GM18526 (cell line): ENCODE results near the gene ZNF516.

Experiments used
- POLR2A ChIP-seq: IDR thresholded peaks from 3 replicates; pipeline ENCODE4 v1.6.1; 2011; ENCODE audit not compliant: insufficient read length; ENCODE audit errors: extremely low read depth

Gene ZNF516

GRCh38 chr18:76494231-76495005 lies 624 bp downstream of the ZNF516 start:
- TF ChIP-seq POLR2A, result no peak

- no peak for TF ChIP-seq POLR2A
Observed at GRCh38 chr18:76493213-76494161, 1.6 kb downstream of the ZNF516 start.

- TF ChIP-seq POLR2A, result peak; percentile 51
Observed at GRCh38 chr18:76492669-76493212, 2.3 kb downstream of the ZNF516 start.

GRCh38 chr18:76491776-76492668 lies 3.0 kb downstream of the ZNF516 start:
- TF ChIP-seq POLR2A, result no peak

- no peak for TF ChIP-seq POLR2A
Observed at GRCh38 chr18:76491473-76491775, 3.6 kb downstream of the ZNF516 start.

GRCh38 chr18:76490670-76491472 lies 4.2 kb downstream of the ZNF516 start:
- TF ChIP-seq POLR2A, result no peak

GRCh38 chr18:76490033-76490432 lies 5.0 kb downstream of the ZNF516 start:
- TF ChIP-seq POLR2A, result no peak

- TF ChIP-seq POLR2A, result no peak
Observed at GRCh38 chr18:76489081-76489480, 6.0 kb downstream of the ZNF516 start.

- TF ChIP-seq POLR2A, result no peak
Observed at GRCh38 chr18:76488190-76488589, 6.9 kb downstream of the ZNF516 start.

GRCh38 chr18:76487782-76488181 lies 7.3 kb downstream of the ZNF516 start:
- TF ChIP-seq POLR2A, result no peak

GRCh38 chr18:76487070-76487469 lies 8.0 kb downstream of the ZNF516 start:
- TF ChIP-seq POLR2A, result no peak

- TF ChIP-seq POLR2A, result no peak
Observed at GRCh38 chr18:76486574-76486973, 8.5 kb downstream of the ZNF516 start.

GRCh38 chr18:76486038-76486437 lies 9.0 kb downstream of the ZNF516 start:
- TF ChIP-seq POLR2A, result no peak

- TF ChIP-seq POLR2A, result no peak
Observed at GRCh38 chr18:76484749-76485387, 10.2 kb downstream of the ZNF516 start.
